K562 (cell line): ENCODE data around the gene ARHGAP15. TPM values are rescaled to one million over a fixed set of nuclear protein-coding genes. Genes with fewer than 3 reads are reported as not detected.

Source experiments
- ATAC-seq: fragments of 200-7000 bp; cut with Tn5 transposase; 3 replicates; pipeline ENCODE4 v1.9.1; 2020; ENCODE audit warnings: moderate library complexity
- BruUV-seq: library from RNA; stranded (reverse); fragments of 400-500 nt; replicated peaks from 2 replicates; lab custom pipeline; 2021; lab: Mats Ljungman, UMichigan
- CTCF ChIA-PET: fragments of 300-600 bp; formaldehyde crosslinking; extraction: SDS; loops from one replicate; lab custom pipeline; 2021; ENCODE audit warnings: low intra/inter-chr PET ratio; lab: Yijun Ruan, JAX
- POLR2A ChIA-PET: fragments of 300-600, 350-650 bp; sonication (Branson Sonifier 250); formaldehyde crosslinking; extraction: SDS; loops from one replicate; lab custom pipeline; 2021; ENCODE audit warnings: antibody characterized with exemption, inconsistent platforms; lab: Yijun Ruan, JAX
- DNase-seq, 4 experiments: peaks; one replicate each; pipeline versions ENCODE4 v3.0.0 to v3.0.0-alpha.2; 2011 to 2018; ENCODE audit warnings: low spot score in 3 of 4, mixed read lengths in 3 of 4; ENCODE audit errors: extremely low read depth in 1 of 4
- FAIRE-seq: peaks from 2 replicates; lab custom pipeline; 2011; peaks lifted over from hg19 to GRCh38; lab: Jason Lieb, UNC
- H2AFZ ChIP-seq: 2 replicates; pipeline ENCODE4 v1.6.0; 2011; ENCODE audit warnings: low read depth, low read length, control low read depth, inconsistent platforms
- H3K27ac ChIP-seq: fragments of 200-600 bp; 3 replicates; pipeline ENCODE4 v1.8.0; 2011; ENCODE audit warnings: low read depth, mild to moderate bottlenecking, control low read depth, inconsistent platforms, low read length, moderate library complexity, mixed read lengths; ENCODE audit errors: extremely low read depth
- H3K27me3 ChIP-seq, 2 experiments: fragments of 300-600 bp in 1 of 2; 2 replicates in 1 of 2; 3 replicates in 1 of 2; pipeline versions ENCODE4 v1.6.0 to v1.8.0; 2011; ENCODE audit warnings: inconsistent platforms in 2 of 2, low read length in 2 of 2, mild to moderate bottlenecking in 1 of 2, mixed read lengths in 1 of 2, moderate library complexity in 1 of 2; ENCODE audit not compliant: control insufficient read depth in 2 of 2, insufficient read depth in 2 of 2
- H3K36me3 ChIP-seq: fragments of 300-600 bp; 3 replicates; pipeline ENCODE4 v1.8.0; 2011; ENCODE audit warnings: mild to moderate bottlenecking, low read length, inconsistent platforms; ENCODE audit not compliant: control insufficient read depth, insufficient read depth
- H3K4me1 ChIP-seq, 2 experiments: fragments of 200-600 bp in 1 of 2; replicated peaks in 1 of 2; 2 replicates in 1 of 2; 3 replicates in 1 of 2; pipeline versions ENCODE4 v1.5.1 to v1.8.0; 2011; ENCODE audit warnings: inconsistent platforms in 2 of 2, low read length in 2 of 2, mild to moderate bottlenecking in 1 of 2, mixed read lengths in 1 of 2, moderate library complexity in 1 of 2; ENCODE audit not compliant: control insufficient read depth in 2 of 2, insufficient read depth in 2 of 2
- H3K4me2 ChIP-seq: 2 replicates; pipeline ENCODE4 v1.6.1; 2011; ENCODE audit warnings: low read length, control low read depth, inconsistent platforms, mixed read lengths; ENCODE audit not compliant: insufficient read depth
- H3K4me3 ChIP-seq: fragments of 200-600 bp; sonication (generic), shearing (Covaris generic); 2 replicates; pipeline ENCODE4 v1.5.1; 2016; ENCODE audit warnings: control low read depth, inconsistent platforms
- H3K79me2 ChIP-seq: fragments of 200-600 bp; 3 replicates; pipeline ENCODE4 v1.8.0; 2011; ENCODE audit warnings: low read length, inconsistent platforms; ENCODE audit not compliant: control insufficient read depth, insufficient read depth
- H3K9ac ChIP-seq, 2 experiments: 2 replicates each; pipeline versions ENCODE4 v1.6.0 to v1.6.1; 2011; ENCODE audit warnings: low read depth in 2 of 2, low read length in 2 of 2, control low read depth in 1 of 2, inconsistent platforms in 1 of 2, mild to moderate bottlenecking in 1 of 2, mixed read lengths in 1 of 2; ENCODE audit not compliant: insufficient read depth in 1 of 2
- H3K9me1 ChIP-seq: one replicate; pipeline ENCODE4 v1.6.0; 2011; ENCODE audit warnings: inconsistent platforms, mild to moderate bottlenecking, low read length, moderate library complexity; ENCODE audit not compliant: control insufficient read depth, insufficient read depth
- H3K9me3 ChIP-seq: replicated peaks from 2 replicates; pipeline ENCODE4 v1.5.1; 2011; ENCODE audit warnings: low read depth, low read length, inconsistent platforms; ENCODE audit not compliant: control insufficient read depth, insufficient read depth
- H4K20me1 ChIP-seq: replicated peaks from 2 replicates; pipeline ENCODE4 v1.6.1; 2011; ENCODE audit warnings: low read length, inconsistent platforms, mixed read lengths; ENCODE audit not compliant: control insufficient read depth, insufficient read depth
- BHLHE40 ChIP-seq: IDR thresholded peaks from 2 replicates; pipeline ENCODE4 v1.6.1; 2011; ENCODE audit warnings: low read length, improper control_type of control experiment
- E2F6 ChIP-seq, 2 experiments: IDR thresholded peaks; 2 replicates each; pipeline ENCODE4 v1.6.1; 2011; ENCODE audit warnings: borderline replicate concordance in 1 of 2, control low read depth in 1 of 2, low read depth in 1 of 2, low read length in 1 of 2, mild to moderate bottlenecking in 1 of 2, mixed read lengths in 1 of 2, moderate library complexity in 1 of 2; ENCODE audit not compliant: insufficient read depth in 1 of 2, insufficient read length in 1 of 2, poor library complexity in 1 of 2, severe bottlenecking in 1 of 2; ENCODE audit errors: extremely low read depth in 1 of 2
- ETV5 ChIP-seq: sonication (generic); formaldehyde crosslinking; IDR thresholded peaks from 2 replicates; pipeline ENCODE4 v1.4.0; 2020; ENCODE audit warnings: low read depth, mild to moderate bottlenecking, missing genetic modification reagents
- FOXJ3 ChIP-seq: sonication (generic); formaldehyde crosslinking; IDR thresholded peaks from 2 replicates; pipeline ENCODE4 v1.4.0; 2020; ENCODE audit warnings: mild to moderate bottlenecking, missing genetic modification reagents
- HMG20B ChIP-seq: fragments of 250-450 bp; sonication (Bioruptor Pico); IDR thresholded peaks from 2 replicates; pipeline ENCODE4 v1.5.0; 2021; ENCODE audit warnings: mild to moderate bottlenecking
- KLF10 ChIP-seq: fragments of 250-450 bp; sonication (Bioruptor Pico); IDR thresholded peaks from 2 replicates; pipeline ENCODE4 v1.6.1; 2021; ENCODE audit warnings: matching md5 sums
- PURB ChIP-seq: sonication (generic); formaldehyde crosslinking; IDR thresholded peaks from 2 replicates; pipeline ENCODE4 v1.9.0; 2021; ENCODE audit warnings: low read depth, mild to moderate bottlenecking, missing genetic modification reagents
- RBM25 ChIP-seq: fragments of 200-400 bp; formaldehyde crosslinking; IDR thresholded peaks from 2 replicates; pipeline ENCODE4 v1.6.1; 2018; ENCODE audit warnings: low read length, low read depth, moderate library complexity; ENCODE audit not compliant: severe bottlenecking
- SNRNP70 ChIP-seq: fragments of 200-400 bp; formaldehyde crosslinking; optimal IDR thresholded peaks from 2 replicates; pipeline ENCODE3; 2017; ENCODE audit warnings: low read depth, low read length
- TCF15 ChIP-seq: fragments of 250-450 bp; sonication (Bioruptor Pico); IDR thresholded peaks from 2 replicates; pipeline ENCODE4 v1.8.0; 2022; ENCODE audit warnings: moderate library complexity, mild to moderate bottlenecking, inconsistent platforms
- TCF7 ChIP-seq: sonication (generic); IDR thresholded peaks from 2 replicates; pipeline ENCODE4 v1.6.1; 2016; ENCODE audit warnings: antibody characterized with exemption, borderline replicate concordance
- ZNF124 ChIP-seq: sonication (generic); formaldehyde crosslinking; IDR thresholded peaks from 2 replicates; pipeline ENCODE4 v1.8.1; 2022; ENCODE audit warnings: missing genetic modification reagents
- ZNF133 ChIP-seq: fragments of 250-450 bp; sonication (Bioruptor Pico); IDR thresholded peaks from 2 replicates; pipeline ENCODE4 v1.4.0; 2020; ENCODE audit warnings: mild to moderate bottlenecking
- ZNF146 ChIP-seq: IDR thresholded peaks from one replicate; pipeline ENCODE4 v1.6.1; 2018; ENCODE audit warnings: missing compliant biosample characterization; ENCODE audit not compliant: unreplicated experiment
- ZNF217 ChIP-seq: sonication (generic); formaldehyde crosslinking; IDR thresholded peaks from 2 replicates; pipeline ENCODE4 v1.8.0; 2022; ENCODE audit warnings: mild to moderate bottlenecking, missing genetic modification reagents
- WGBS: fragments of 100-300 bp; shearing (Covaris generic); methylation state at CpG from one replicate; pipeline ENCODE4 v1.1.6; 2016; ENCODE audit warnings: low coverage, mixed read lengths; ENCODE audit not compliant: insufficient coverage; ENCODE audit errors: missing lambda C conversion rate; 5-methylcytosine and 5-hydroxymethylcytosine counted together
- in situ Hi-C: fragments of 300-500 bp; cut with MboI; formaldehyde crosslinking; loops from 4 replicates; pipeline ENCODE4 v1.15.0; 2018; ENCODE audit warnings: inconsistent platforms, mixed read lengths
- intact Hi-C: fragments of 100-400 bp; cut with micrococcal nuclease; formaldehyde crosslinking; loops from 2 replicates; pipeline ENCODE4 v1.14.2; 2022
- polyA plus RNA-seq, 8 experiments: library from polyadenylated mRNA; depleted of rRNA in 4 of 8; stranded (reverse) in 5 of 8; unstranded in 3 of 8; fragments of >200 nt; fragmentation: Nextera tagmentation in 2 of 8; fragmentation: Illumina TruSeq in 1 of 8; extraction: Ambion mirVana in 2 of 8; extraction: Trizol in 1 of 8; gene quantifications; 2 replicates each; pipeline versions ENCODE4 v1.2.1 to v1.2.3, GENCODE V29; 2011 to 2014; ENCODE audit warnings: inconsistent platforms in 1 of 8, missing spikeins in 1 of 8
- total RNA-seq, 7 experiments: library from RNA; depleted of rRNA in 6 of 7; stranded (reverse); fragments of >200 nt in 6 of 7; fragmentation: Illumina TruSeq in 2 of 7; extraction: Trizol in 2 of 7; gene quantifications; 2 replicates each; pipeline versions ENCODE4 v1.2.1 to v1.2.3, GENCODE V29; 2011 to 2021; ENCODE audit warnings: low replicate concordance in 1 of 7

Gene ARHGAP15
- total and polyA plus RNA-seq, 9 of the 15 experiments (the other 6 are each of a cell fraction or from before 2014, with no cell fraction given): 1.5 to 17.9 (median 7.9) TPM

GRCh38 chr2:143146815-143147530 lies 17.8 kb downstream of the ARHGAP15 start:
- FAIRE-seq (no peak), DNase-seq (no peak), ATAC-seq (no peak)
- H3K27me3 ChIP-seq: no peaks in the 10 kb centered on the region
- intact Hi-C loops: no loop called here
- ChIA-PET POLR2A (no interaction called here), CTCF (no interaction called here)
- H2AFZ ChIP-seq: no peak overlapping the region
- H3K4me1 ChIP-seq: no peaks in the 10 kb centered on the region; a peak in 1 of 5 replicates
- H3K9me3 ChIP-seq: no peaks in the 10 kb centered on the region
- no peaks in the 10 kb centered on the region for H3K36me3 ChIP-seq
- H3K27ac ChIP-seq: no peak overlapping the region
- no peaks in the 10 kb centered on the region for H3K9me1 ChIP-seq
- WGBS: 6% methylated on average over 7 of the region's 7 CpGs
- no TSS peak for BruUV-seq
- no peaks in the 10 kb centered on the region for H4K20me1 ChIP-seq
- H3K9ac ChIP-seq: no peak overlapping the region
- H3K4me3 ChIP-seq: no peak overlapping the region
- in situ Hi-C loops: no loop called here
- no peak overlapping the region for H3K4me2 ChIP-seq
- no peaks in the 10 kb centered on the region for H3K79me2 ChIP-seq
- TF ChIP-seq PURB (CRISPR knock-in tag): no peak
- TF ChIP-seq ETV5 (CRISPR knock-in tag): no peak
- TF ChIP-seq E2F6 (IDR thresholded peaks at IDR 0.05; ENCODE audit: borderline replicate concordance in 1 of 2, extremely low read depth in 1 of 2, insufficient read depth in 1 of 2, insufficient read length in 1 of 2, low read depth in 1 of 2, low read length in 1 of 2, poor library complexity in 1 of 2, severe bottlenecking in 1 of 2): no peak
- TF ChIP-seq RBM25: no peak
- TF ChIP-seq ZNF217 (CRISPR knock-in tag): no peak
- TF ChIP-seq ZNF133 (CRISPR knock-in tag): no peak
- no peak for TF ChIP-seq SNRNP70
- no peak for TF ChIP-seq ZNF146
- TF ChIP-seq TCF15 (CRISPR knock-in tag): no peak
- no peak for TF ChIP-seq FOXJ3 (CRISPR knock-in tag)
- no peak for TF ChIP-seq TCF7
- TF ChIP-seq ZNF124 (CRISPR knock-in tag): no peak
- no peak for TF ChIP-seq KLF10 (CRISPR knock-in tag)
- no peak for TF ChIP-seq HMG20B (CRISPR knock-in tag)
- no peak for TF ChIP-seq BHLHE40
